ENCODE measurements around the gene DCLRE1B.

The DCLRE1B gene

DNA sequence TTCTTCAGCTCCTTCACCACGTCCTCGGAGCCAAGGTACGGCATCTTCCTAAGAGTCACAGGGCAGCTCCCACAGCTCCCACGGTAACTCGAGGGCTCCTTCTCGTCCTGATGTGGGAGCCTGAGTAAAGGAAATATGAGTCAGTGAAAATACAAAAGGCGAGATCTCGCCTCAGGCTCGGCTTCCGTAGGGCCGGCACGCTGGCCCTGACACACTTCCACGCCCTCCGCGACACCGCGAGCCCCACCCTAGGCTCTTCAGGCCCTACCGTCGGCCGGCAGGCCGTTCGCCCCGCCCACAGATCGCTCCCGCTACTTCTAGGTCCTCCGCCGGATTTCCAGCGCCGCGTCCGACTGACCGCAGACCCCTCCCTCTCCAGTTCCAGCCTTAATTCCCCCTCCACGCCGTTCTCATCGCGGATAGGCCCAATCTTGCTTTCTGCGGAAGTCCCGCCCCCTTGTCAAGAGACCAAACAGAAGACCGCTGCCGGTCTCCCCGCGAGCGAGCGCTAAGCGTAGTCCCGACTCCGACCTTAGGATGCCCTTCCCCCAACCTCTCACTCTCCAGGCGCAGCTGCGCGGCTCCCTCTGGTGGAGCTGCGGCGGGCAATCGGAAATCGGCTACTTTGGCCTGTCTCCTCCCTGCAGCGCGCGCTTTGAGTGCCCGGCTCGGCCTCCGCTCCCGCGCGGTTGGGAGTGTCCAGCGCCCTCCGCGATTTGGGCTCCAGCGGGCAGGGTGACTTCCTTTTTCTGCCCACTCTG is at the start of gene DCLRE1B, which contains the start of gene AP4B1 (continued):
- TF ChIP-seq, protein P1, sequence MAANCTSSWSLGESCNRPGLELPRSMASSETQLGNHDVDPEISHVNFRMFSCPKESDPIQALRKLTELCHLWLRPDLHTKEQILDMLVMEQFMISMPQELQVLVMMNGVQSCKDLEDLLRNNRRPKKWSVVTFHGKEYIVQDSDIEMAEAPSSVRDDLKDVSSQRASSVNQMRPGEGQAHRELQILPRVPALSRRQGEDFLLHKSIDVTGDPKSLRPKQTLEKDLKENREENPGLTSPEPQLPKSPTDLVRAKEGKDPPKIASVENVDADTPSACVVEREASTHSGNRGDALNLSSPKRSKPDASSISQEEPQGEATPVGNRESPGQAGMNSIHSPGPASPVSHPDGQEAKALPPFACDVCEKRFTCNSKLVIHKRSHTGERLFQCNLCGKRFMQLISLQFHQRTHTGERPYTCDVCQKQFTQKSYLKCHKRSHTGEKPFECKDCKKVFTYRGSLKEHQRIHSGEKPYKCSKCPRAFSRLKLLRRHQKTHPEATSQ (tag by site-specific recombination; IDR thresholded peaks at IDR 0.05) = no peak
- peak; percentile 99 for TF ChIP-seq ZBTB8A (tag by site-specific recombination; IDR thresholded peaks at IDR 0.05)
- no peak for TF ChIP-seq ZNF621 (tag by site-specific recombination; IDR thresholded peaks at IDR 0.05)
- 0 out of 2 replicates have a peak, but pooled peaks have one; percentile 41 for TF ChIP-seq ZNF184 (tag by site-specific recombination; IDR thresholded peaks at IDR 0.05)
- TF ChIP-seq ZNF394 (tag by site-specific recombination; IDR thresholded peaks at IDR 0.05; ENCODE audit: borderline replicate concordance) = peak; percentile 74; the same call in 1 of the 2 replicates
- TF ChIP-seq SALL2 (tag by site-specific recombination; IDR thresholded peaks at IDR 0.05; ENCODE audit: borderline replicate concordance) = no peak
- peak; percentile 85; the same call in 1 of the 2 replicates for TF ChIP-seq SP7 (tag by site-specific recombination; IDR thresholded peaks at IDR 0.05)
- no peak for TF ChIP-seq ZNF121 (tag by site-specific recombination; IDR thresholded peaks at IDR 0.05)
- TF ChIP-seq ZFP37 (tag by site-specific recombination; IDR thresholded peaks at IDR 0.05) = peak; percentile 65; the same call in 1 of the 2 replicates
- TF ChIP-seq OSR2 (tag by site-specific recombination; IDR thresholded peaks at IDR 0.05) = peak; percentile 68; the same call in 1 of the 2 replicates
- TF ChIP-seq, protein P2, sequence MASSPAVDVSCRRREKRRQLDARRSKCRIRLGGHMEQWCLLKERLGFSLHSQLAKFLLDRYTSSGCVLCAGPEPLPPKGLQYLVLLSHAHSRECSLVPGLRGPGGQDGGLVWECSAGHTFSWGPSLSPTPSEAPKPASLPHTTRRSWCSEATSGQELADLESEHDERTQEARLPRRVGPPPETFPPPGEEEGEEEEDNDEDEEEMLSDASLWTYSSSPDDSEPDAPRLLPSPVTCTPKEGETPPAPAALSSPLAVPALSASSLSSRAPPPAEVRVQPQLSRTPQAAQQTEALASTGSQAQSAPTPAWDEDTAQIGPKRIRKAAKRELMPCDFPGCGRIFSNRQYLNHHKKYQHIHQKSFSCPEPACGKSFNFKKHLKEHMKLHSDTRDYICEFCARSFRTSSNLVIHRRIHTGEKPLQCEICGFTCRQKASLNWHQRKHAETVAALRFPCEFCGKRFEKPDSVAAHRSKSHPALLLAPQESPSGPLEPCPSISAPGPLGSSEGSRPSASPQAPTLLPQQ (tag by site-specific recombination; IDR thresholded peaks at IDR 0.05) = peak; percentile 56
- peak; percentile 99 for TF ChIP-seq SP2 (tag by site-specific recombination; IDR thresholded peaks at IDR 0.05)
- TF ChIP-seq ZNF600 (tag by site-specific recombination; IDR thresholded peaks at IDR 0.05) = peak; percentile 80
- TF ChIP-seq ZNF654 (tag by site-specific recombination; IDR thresholded peaks at IDR 0.05; ENCODE audit: low read depth) = peak; percentile 27
- TF ChIP-seq HIC1 (tag by site-specific recombination; IDR thresholded peaks at IDR 0.05) = peak; percentile 94
- TF ChIP-seq, protein P3, sequence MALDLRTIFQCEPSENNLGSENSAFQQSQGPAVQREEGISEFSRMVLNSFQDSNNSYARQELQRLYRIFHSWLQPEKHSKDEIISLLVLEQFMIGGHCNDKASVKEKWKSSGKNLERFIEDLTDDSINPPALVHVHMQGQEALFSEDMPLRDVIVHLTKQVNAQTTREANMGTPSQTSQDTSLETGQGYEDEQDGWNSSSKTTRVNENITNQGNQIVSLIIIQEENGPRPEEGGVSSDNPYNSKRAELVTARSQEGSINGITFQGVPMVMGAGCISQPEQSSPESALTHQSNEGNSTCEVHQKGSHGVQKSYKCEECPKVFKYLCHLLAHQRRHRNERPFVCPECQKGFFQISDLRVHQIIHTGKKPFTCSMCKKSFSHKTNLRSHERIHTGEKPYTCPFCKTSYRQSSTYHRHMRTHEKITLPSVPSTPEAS (tag by site-specific recombination; IDR thresholded peaks at IDR 0.05) = no peak
- TF ChIP-seq ZNF341 (tag by site-specific recombination; IDR thresholded peaks at IDR 0.05; ENCODE audit: low read depth) = peak; percentile 82
- TF ChIP-seq ZNF660 (tag by site-specific recombination; IDR thresholded peaks at IDR 0.05) = peak; percentile 69
- peak; percentile 94 for TF ChIP-seq ZNF239 (tag by site-specific recombination; IDR thresholded peaks at IDR 0.05)
- no peak for TF ChIP-seq ZNF155 (tag by site-specific recombination; IDR thresholded peaks at IDR 0.05)
- TF ChIP-seq, protein P4, sequence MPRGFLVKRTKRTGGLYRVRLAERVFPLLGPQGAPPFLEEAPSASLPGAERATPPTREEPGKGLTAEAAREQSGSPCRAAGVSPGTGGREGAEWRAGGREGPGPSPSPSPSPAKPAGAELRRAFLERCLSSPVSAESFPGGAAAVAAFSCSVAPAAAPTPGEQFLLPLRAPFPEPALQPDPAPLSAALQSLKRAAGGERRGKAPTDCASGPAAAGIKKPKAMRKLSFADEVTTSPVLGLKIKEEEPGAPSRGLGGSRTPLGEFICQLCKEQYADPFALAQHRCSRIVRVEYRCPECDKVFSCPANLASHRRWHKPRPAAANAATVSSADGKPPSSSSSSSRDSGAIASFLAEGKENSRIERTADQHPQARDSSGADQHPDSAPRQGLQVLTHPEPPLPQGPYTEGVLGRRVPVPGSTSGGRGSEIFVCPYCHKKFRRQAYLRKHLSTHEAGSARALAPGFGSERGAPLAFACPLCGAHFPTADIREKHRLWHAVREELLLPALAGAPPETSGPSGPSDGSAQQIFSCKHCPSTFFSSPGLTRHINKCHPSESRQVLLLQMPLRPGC (tag by site-specific recombination; IDR thresholded peaks at IDR 0.05) = 0 out of 2 replicates have a peak, but pooled peaks have one; percentile 20
- TF ChIP-seq GLIS1 (tag by site-specific recombination; IDR thresholded peaks at IDR 0.05) = peak; percentile 82
- no peak for TF ChIP-seq ZNF549 (tag by site-specific recombination; IDR thresholded peaks at IDR 0.05)
- TF ChIP-seq MYNN (tag by site-specific recombination; IDR thresholded peaks at IDR 0.05; ENCODE audit: borderline replicate concordance) = 0 out of 2 replicates have a peak, but pooled peaks have one; percentile 27
- TF ChIP-seq, protein P5, sequence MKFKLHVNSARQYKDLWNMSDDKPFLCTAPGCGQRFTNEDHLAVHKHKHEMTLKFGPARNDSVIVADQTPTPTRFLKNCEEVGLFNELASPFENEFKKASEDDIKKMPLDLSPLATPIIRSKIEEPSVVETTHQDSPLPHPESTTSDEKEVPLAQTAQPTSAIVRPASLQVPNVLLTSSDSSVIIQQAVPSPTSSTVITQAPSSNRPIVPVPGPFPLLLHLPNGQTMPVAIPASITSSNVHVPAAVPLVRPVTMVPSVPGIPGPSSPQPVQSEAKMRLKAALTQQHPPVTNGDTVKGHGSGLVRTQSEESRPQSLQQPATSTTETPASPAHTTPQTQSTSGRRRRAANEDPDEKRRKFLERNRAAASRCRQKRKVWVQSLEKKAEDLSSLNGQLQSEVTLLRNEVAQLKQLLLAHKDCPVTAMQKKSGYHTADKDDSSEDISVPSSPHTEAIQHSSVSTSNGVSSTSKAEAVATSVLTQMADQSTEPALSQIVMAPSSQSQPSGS (tag by site-specific recombination; IDR thresholded peaks at IDR 0.05; ENCODE audit: low read depth) = no peak
- no peak for TF ChIP-seq ZNF221 (tag by site-specific recombination; IDR thresholded peaks at IDR 0.05; ENCODE audit: borderline replicate concordance)
- TF ChIP-seq, protein P6, sequence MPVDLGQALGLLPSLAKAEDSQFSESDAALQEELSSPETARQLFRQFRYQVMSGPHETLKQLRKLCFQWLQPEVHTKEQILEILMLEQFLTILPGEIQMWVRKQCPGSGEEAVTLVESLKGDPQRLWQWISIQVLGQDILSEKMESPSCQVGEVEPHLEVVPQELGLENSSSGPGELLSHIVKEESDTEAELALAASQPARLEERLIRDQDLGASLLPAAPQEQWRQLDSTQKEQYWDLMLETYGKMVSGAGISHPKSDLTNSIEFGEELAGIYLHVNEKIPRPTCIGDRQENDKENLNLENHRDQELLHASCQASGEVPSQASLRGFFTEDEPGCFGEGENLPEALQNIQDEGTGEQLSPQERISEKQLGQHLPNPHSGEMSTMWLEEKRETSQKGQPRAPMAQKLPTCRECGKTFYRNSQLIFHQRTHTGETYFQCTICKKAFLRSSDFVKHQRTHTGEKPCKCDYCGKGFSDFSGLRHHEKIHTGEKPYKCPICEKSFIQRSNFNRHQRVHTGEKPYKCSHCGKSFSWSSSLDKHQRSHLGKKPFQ (tag by site-specific recombination; IDR thresholded peaks at IDR 0.05) = no peak; the same call in 1 of the 2 replicates
- no peak for TF ChIP-seq ZFP41 (tag by site-specific recombination; IDR thresholded peaks at IDR 0.05; ENCODE audit: borderline replicate concordance)

Measured in HEK293 (cell line).